Upper lobe of right lung (tissue), 1 donor: Measurements from ENCODE around the gene TMCO6. TPM values are rescaled to one million over a fixed set of nuclear protein-coding genes. Genes with fewer than 3 reads are reported as not detected.
"Not testable (repeated sequence)": the region's sequence is repeated elsewhere in the genome, so short reads cannot be mapped to it uniquely, and the experiment has no call there.

Source experiments
- ATAC-seq: fragments of 200-7000 bp; cut with Tn5 transposase; one replicate; pipeline ENCODE4 v1.9.1; 2020; ENCODE audit warnings: mild to moderate bottlenecking, moderate library complexity
- DNase-seq: peaks from one replicate; pipeline ENCODE4 v3.0.0-alpha.2; 2020
- H3K27ac ChIP-seq: fragments of 200-600 bp; one replicate; pipeline ENCODE4 v1.8.0; 2022
- H3K27me3 ChIP-seq: fragments of 200-600 bp; one replicate; pipeline ENCODE4 v1.8.0; 2022; ENCODE audit warnings: mild to moderate bottlenecking
- H3K36me3 ChIP-seq: fragments of 200-600 bp; one replicate; pipeline ENCODE4 v1.8.0; 2022
- H3K4me1 ChIP-seq: fragments of 200-600 bp; one replicate; pipeline ENCODE4 v1.8.0; 2022
- H3K4me3 ChIP-seq: fragments of 200-600 bp; one replicate; pipeline ENCODE4 v1.8.0; 2022; ENCODE audit warnings: mild to moderate bottlenecking
- H3K9me3 ChIP-seq: fragments of 200-600 bp; one replicate; pipeline ENCODE4 v1.8.0; 2022
- CTCF ChIP-seq: fragments of 200-600 bp; IDR thresholded peaks from one replicate; pipeline ENCODE4 v1.8.0; 2022; ENCODE audit warnings: antibody characterized with exemption
- intact Hi-C: fragments of 100-400 bp; cut with DNase I; formaldehyde crosslinking; loops from one replicate; pipeline ENCODE4 v1.11.0; 2022
- total RNA-seq: library from RNA; stranded (reverse); fragmentation: NEBNext Ultra II Directional; extraction: Animal tissue kit (Norgen Biotek cat#: 25700); gene quantifications from one replicate; pipeline ENCODE4 v1.2.1, GENCODE V29; 2021
- donor health status: DM: no; HTN: yes; CAD: no; lungs with severe emphysema.

The TMCO6 gene
- total RNA-seq, 1 donor from 2014 or later, result 10.7 TPM

DNA sequence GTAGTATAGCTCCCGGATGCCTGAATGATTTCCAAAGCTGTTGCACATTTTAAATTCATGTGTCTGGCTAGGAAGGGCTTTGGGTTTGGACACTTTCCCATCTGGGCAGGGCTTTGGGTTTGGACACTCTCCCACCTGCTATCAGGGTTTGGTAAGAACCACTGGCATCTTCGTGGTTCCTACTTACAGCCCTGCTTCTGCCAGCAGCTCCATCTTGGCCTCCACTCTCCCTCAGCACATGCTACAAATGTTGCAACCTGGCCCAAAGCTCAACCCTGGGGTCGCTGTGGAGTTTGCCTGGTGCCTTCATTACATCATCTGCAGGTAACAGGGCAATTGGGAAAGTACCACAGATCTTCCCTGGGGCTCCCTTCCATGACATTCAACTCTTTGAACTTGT lies 3.5 kb downstream of the TMCO6 start:
- no peak for ATAC-seq

GRCh38 chr5:140647042-140647419 lies 7.8 kb downstream of the TMCO6 start:
- peaks cover 21% of the 10 kb centered on the region for H3K4me1 ChIP-seq
- H3K27me3 ChIP-seq, result no peaks in the 10 kb centered on the region
- no peak for ATAC-seq
- intact Hi-C loops, result no loop called here
- no peak for DNase-seq
- peak overlapping the region; percentile 99 for H3K4me3 ChIP-seq
- no peaks in the 10 kb centered on the region for H3K9me3 ChIP-seq
- TF ChIP-seq CTCF, result no peak
- peak overlapping the region; percentile 86 for H3K27ac ChIP-seq
- H3K36me3 ChIP-seq, result peaks cover 61% of the 10 kb centered on the region

More for the DNA sequence above, 3.5 kb downstream of the TMCO6 start:
- DNase-seq, result no peak
- Histone ChIP-seq H3K4me3 (no peak overlapping the region), H3K27ac (no peak overlapping the region), H3K9me3 (no peaks in the 10 kb centered on the region), H3K27me3 (no peaks in the 10 kb centered on the region), H3K4me1 (peaks cover 20% of the 10 kb centered on the region), H3K36me3 (peaks cover 29% of the 10 kb centered on the region)
- intact Hi-C loops, result no loop called here
- no peak for TF ChIP-seq CTCF

DNA sequence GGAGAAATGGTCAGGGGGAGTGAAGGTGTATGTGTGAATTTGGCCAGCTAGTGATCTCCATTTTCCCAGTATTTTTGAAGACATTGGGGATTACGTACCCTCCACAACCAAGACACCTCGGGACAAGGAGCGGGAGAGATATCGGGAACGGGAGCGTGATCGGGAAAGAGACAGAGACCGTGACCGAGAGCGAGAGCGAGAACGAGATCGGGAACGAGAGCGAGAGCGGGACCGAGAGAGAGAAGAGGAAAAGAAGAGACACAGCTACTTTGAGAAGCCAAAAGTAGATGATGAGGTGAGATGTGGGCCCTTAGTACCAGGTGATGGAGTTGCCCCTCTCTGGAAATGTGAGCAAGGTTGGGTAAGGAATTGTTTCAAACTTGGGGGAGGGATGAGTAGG lies 19.6 kb downstream of the TMCO6 start:
- intact Hi-C loops, result no loop called here
- H3K27ac ChIP-seq, result no peak overlapping the region
- no peak for DNase-seq
- H3K27me3 ChIP-seq, result no peaks in the 10 kb centered on the region
- no peak for ATAC-seq
- no peaks in the 10 kb centered on the region for H3K9me3 ChIP-seq
- H3K36me3 ChIP-seq, result peaks cover 95% of the 10 kb centered on the region
- H3K4me3 ChIP-seq, result no peak overlapping the region
- peaks cover 4% of the 10 kb centered on the region for H3K4me1 ChIP-seq
- no peak for TF ChIP-seq CTCF

DNA sequence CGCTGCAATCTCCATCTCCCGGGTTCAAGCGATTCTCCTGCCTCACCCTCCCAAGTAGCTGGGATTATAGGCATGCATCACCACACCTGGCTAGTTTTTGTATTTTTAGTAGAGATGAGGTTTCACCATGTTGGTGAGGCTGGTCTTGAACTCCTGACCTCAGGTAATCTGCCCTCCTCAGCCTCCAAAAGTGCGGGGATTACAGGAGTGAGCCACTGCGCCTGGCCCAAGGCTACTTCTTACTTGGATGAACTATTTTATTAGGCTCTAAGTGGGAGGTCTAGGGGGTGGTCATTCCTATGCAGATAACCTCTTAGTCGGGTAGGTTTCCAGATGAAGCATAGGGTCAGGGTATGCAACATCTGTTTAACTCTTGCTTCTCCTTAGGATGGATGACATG lies 21.1 kb downstream of the TMCO6 start:
- H3K9me3 ChIP-seq, H3K4me1 ChIP-seq, H3K27ac ChIP-seq, DNase-seq, intact Hi-C loops, ATAC-seq, H3K27me3 ChIP-seq, H3K4me3 ChIP-seq: not testable (repeated sequence)
- H3K36me3 ChIP-seq, result peaks cover 80% of the 10 kb centered on the region

DNA sequence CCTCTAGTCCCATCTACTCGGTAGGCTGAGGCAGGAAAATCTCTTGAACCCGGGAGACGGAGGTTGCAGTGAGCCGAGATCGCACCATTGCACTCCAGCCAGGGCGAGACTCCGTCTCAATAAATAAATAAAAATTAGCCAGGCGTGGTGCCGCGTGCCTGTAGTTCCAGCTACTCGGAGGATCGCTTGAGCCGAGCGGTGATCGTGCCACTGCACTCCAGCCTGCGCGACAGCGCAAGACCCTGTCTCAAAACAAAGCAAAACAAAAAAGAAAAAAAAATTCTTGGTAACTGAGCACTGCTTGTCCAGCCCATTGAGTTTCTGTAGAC lies 24.7 kb downstream of the TMCO6 start:
- peak overlapping the region; percentile 89 for H3K27ac ChIP-seq
- peak overlapping the region; percentile 87 for H3K4me3 ChIP-seq
- DNase-seq, result no peak
- peaks cover 65% of the 10 kb centered on the region for H3K36me3 ChIP-seq
- H3K4me1 ChIP-seq, result peaks cover 18% of the 10 kb centered on the region
- TF ChIP-seq CTCF, result no peak
- no peaks in the 10 kb centered on the region for H3K27me3 ChIP-seq
- intact Hi-C loops, result no loop called here
- no peak for ATAC-seq
- H3K9me3 ChIP-seq, result no peaks in the 10 kb centered on the region

GRCh38 chr5:140664359-140665119 lies 25.3 kb downstream of the TMCO6 start, which contains the start of gene WDR55:
WDR55 (plus strand) TSS chr5:140664904; CDS start chr5:140664913, 9 bp downstream.
- peak; percentile 99 for ATAC-seq
- intact Hi-C loops, result no loop called here
- no peaks in the 10 kb centered on the region for H3K27me3 ChIP-seq
- H3K4me1 ChIP-seq, result peaks cover 18% of the 10 kb centered on the region
- peak within 1 kb of the TSS; percentile 89 for H3K27ac ChIP-seq
- H3K36me3 ChIP-seq, result peaks cover 65% of the 10 kb centered on the region
- H3K9me3 ChIP-seq, result no peaks in the 10 kb centered on the region
- H3K4me3 ChIP-seq, result peak within 1 kb of the TSS; percentile 87
- DNase-seq, result peak; percentile 99
- TF ChIP-seq CTCF, result no peak

DNA sequence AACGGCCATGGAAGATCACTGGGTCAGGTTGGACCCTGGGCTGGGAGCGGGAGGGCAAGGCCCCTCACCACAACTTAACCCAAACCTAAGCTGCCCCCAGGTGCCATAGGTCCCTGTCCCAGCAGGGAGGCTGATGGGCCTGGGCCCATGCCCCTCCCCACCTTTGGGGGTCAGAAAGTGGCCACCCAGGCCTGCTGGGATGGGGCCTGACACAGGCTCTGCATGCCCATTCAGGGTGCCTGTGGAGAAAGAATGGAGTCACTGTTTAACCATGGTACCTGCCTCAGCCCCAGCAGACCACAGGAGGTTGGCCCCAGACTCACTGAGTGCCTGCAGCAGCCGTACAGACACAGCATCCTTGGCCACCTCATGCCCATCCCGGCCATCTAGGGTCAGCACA lies 31.8 kb downstream of the TMCO6 start:
- H3K4me1 ChIP-seq, H3K9me3 ChIP-seq, intact Hi-C loops, DNase-seq, H3K4me3 ChIP-seq, H3K27ac ChIP-seq, H3K27me3 ChIP-seq: not testable (repeated sequence)
- peaks cover 62% of the 10 kb centered on the region for H3K36me3 ChIP-seq
- peak; percentile 23 for ATAC-seq
